ENCODE data around the gene BFSP1. TPM values are rescaled to one million over a fixed set of nuclear protein-coding genes. Genes with fewer than 3 reads are reported as not detected.

Gene BFSP1
- total and polyA plus RNA-seq, 2 donors = 2.0 to 3.3 TPM

GRCh38 chr20:17504066-17504897 lies 26.9 kb downstream of the BFSP1 start:
- Histone ChIP-seq H3K27ac (ENCODE audit: low read depth) (no peak overlapping the region), H3K36me3 (ENCODE audit: insufficient read depth) (no peaks in the 10 kb centered on the region), H3K4me3 (ENCODE audit: low read depth, low read length) (no peak overlapping the region), H3K4me1 (ENCODE audit: insufficient read depth) (no peaks in the 10 kb centered on the region)
- no peak for DNase-seq (ENCODE audit: extremely low spot score)
- WGBS = 40% methylated on average over 23 of the region's 23 CpGs

GRCh38 chr20:17503301-17504065 lies 27.7 kb downstream of the BFSP1 start:
- DNase-seq (ENCODE audit: extremely low spot score) = no peak

GRCh38 chr20:17502105-17502504 lies 29.1 kb downstream of the BFSP1 start:
- no peak for DNase-seq (ENCODE audit: extremely low spot score)
- Histone ChIP-seq H3K36me3 (ENCODE audit: insufficient read depth) (no peaks in the 10 kb centered on the region), H3K4me3 (ENCODE audit: low read depth, low read length) (no peak overlapping the region), H3K4me1 (ENCODE audit: insufficient read depth) (no peaks in the 10 kb centered on the region), H3K27ac (ENCODE audit: low read depth) (no peak overlapping the region)
- WGBS = 91% methylated on average over 4 of the region's 4 CpGs

More at GRCh38 chr20:17503301-17504065, 27.7 kb downstream of the BFSP1 start:
- H3K4me1 ChIP-seq (ENCODE audit: insufficient read depth) = no peaks in the 10 kb centered on the region
- 79% methylated on average over 6 of the region's 6 CpGs for WGBS
- H3K4me3 ChIP-seq (ENCODE audit: low read depth, low read length) = no peak overlapping the region
- no peak overlapping the region for H3K27ac ChIP-seq (ENCODE audit: low read depth)
- no peaks in the 10 kb centered on the region for H3K36me3 ChIP-seq (ENCODE audit: insufficient read depth)

- DNase-seq (ENCODE audit: extremely low spot score) = no peak
- Histone ChIP-seq H3K4me3 (ENCODE audit: low read depth, low read length) (no peak overlapping the region), H3K27ac (ENCODE audit: low read depth) (no peak overlapping the region), H3K4me1 (ENCODE audit: insufficient read depth) (no peaks in the 10 kb centered on the region), H3K36me3 (ENCODE audit: insufficient read depth) (no peaks in the 10 kb centered on the region)
- 89% methylated on average over 9 of the region's 9 CpGs for WGBS
Observed at GRCh38 chr20:17501701-17502100, 29.5 kb downstream of the BFSP1 start.

GRCh38 chr20:17500826-17501225 lies 30.4 kb downstream of the BFSP1 start:
- no peak overlapping the region for H3K27ac ChIP-seq (ENCODE audit: low read depth)
- DNase-seq (ENCODE audit: extremely low spot score) = no peak
- 90% methylated on average over 7 of the region's 7 CpGs for WGBS
- H3K4me1 ChIP-seq (ENCODE audit: insufficient read depth) = no peaks in the 10 kb centered on the region
- no peaks in the 10 kb centered on the region for H3K36me3 ChIP-seq (ENCODE audit: insufficient read depth)
- no peak overlapping the region for H3K4me3 ChIP-seq (ENCODE audit: low read depth, low read length)

GRCh38 chr20:17500271-17500670 lies 30.9 kb downstream of the BFSP1 start:
- DNase-seq (ENCODE audit: extremely low spot score) = no peak
- Histone ChIP-seq H3K4me3 (ENCODE audit: low read depth, low read length) (no peak overlapping the region), H3K27ac (ENCODE audit: low read depth) (no peak overlapping the region), H3K4me1 (ENCODE audit: insufficient read depth) (no peaks in the 10 kb centered on the region), H3K36me3 (ENCODE audit: insufficient read depth) (no peaks in the 10 kb centered on the region)
- 92% methylated on average over 10 of the region's 10 CpGs for WGBS

GRCh38 chr20:17499041-17499440 lies 32.1 kb downstream of the BFSP1 start:
- Histone ChIP-seq H3K27ac (ENCODE audit: low read depth) (no peak overlapping the region), H3K4me3 (ENCODE audit: low read depth, low read length) (no peak overlapping the region), H3K4me1 (ENCODE audit: insufficient read depth) (no peaks in the 10 kb centered on the region), H3K36me3 (ENCODE audit: insufficient read depth) (no peaks in the 10 kb centered on the region)
- DNase-seq (ENCODE audit: extremely low spot score) = no peak
- 83% methylated on average over 5 of the region's 5 CpGs for WGBS

- 89% methylated on average over 13 of the region's 13 CpGs for WGBS
- no peaks in the 10 kb centered on the region for H3K4me1 ChIP-seq (ENCODE audit: insufficient read depth)
- no peaks in the 10 kb centered on the region for H3K36me3 ChIP-seq (ENCODE audit: insufficient read depth)
- DNase-seq (ENCODE audit: extremely low spot score) = no peak
- H3K27ac ChIP-seq (ENCODE audit: low read depth) = no peak overlapping the region
- no peak overlapping the region for H3K4me3 ChIP-seq (ENCODE audit: low read depth, low read length)
Observed at GRCh38 chr20:17498641-17499040, 32.5 kb downstream of the BFSP1 start.

- Histone ChIP-seq H3K4me3 (ENCODE audit: low read depth, low read length) (no peak overlapping the region), H3K36me3 (ENCODE audit: insufficient read depth) (no peaks in the 10 kb centered on the region), H3K27ac (ENCODE audit: low read depth) (no peak overlapping the region), H3K4me1 (ENCODE audit: insufficient read depth) (no peaks in the 10 kb centered on the region)
- no peak for DNase-seq (ENCODE audit: extremely low spot score)
- 39% methylated on average over 11 of the region's 11 CpGs for WGBS
Observed at GRCh38 chr20:17497821-17498580, 33.2 kb downstream of the BFSP1 start.

GRCh38 chr20:17495826-17496225 lies 35.4 kb downstream of the BFSP1 start:
- no peak for DNase-seq (ENCODE audit: extremely low spot score)
- H3K4me1 ChIP-seq (ENCODE audit: insufficient read depth) = no peaks in the 10 kb centered on the region
- no peaks in the 10 kb centered on the region for H3K36me3 ChIP-seq (ENCODE audit: insufficient read depth)
- no peak overlapping the region for H3K4me3 ChIP-seq (ENCODE audit: low read depth, low read length)
- 88% methylated on average over 9 of the region's 9 CpGs for WGBS
- H3K27ac ChIP-seq (ENCODE audit: low read depth) = no peak overlapping the region

GRCh38 chr20:17494201-17494600 lies 37.0 kb downstream of the BFSP1 start:
- Histone ChIP-seq H3K4me1 (ENCODE audit: insufficient read depth) (no peaks in the 10 kb centered on the region), H3K36me3 (ENCODE audit: insufficient read depth) (no peaks in the 10 kb centered on the region), H3K27ac (ENCODE audit: low read depth) (no peak overlapping the region), H3K4me3 (ENCODE audit: low read depth, low read length) (no peak overlapping the region)
- 97% methylated on average over 7 of the region's 7 CpGs for WGBS
- no peak for DNase-seq (ENCODE audit: extremely low spot score)

- 78% methylated on average over 2 of the region's 2 CpGs for WGBS
- Histone ChIP-seq H3K4me1 (ENCODE audit: insufficient read depth) (no peaks in the 10 kb centered on the region), H3K27ac (ENCODE audit: low read depth) (no peak overlapping the region), H3K4me3 (ENCODE audit: low read depth, low read length) (no peak overlapping the region), H3K36me3 (ENCODE audit: insufficient read depth) (no peaks in the 10 kb centered on the region)
- no peak for DNase-seq (ENCODE audit: extremely low spot score)
Observed at GRCh38 chr20:17493173-17493572, 38.0 kb downstream of the BFSP1 start.

GRCh38 chr20:17491488-17491887 lies 39.7 kb downstream of the BFSP1 start:
- Histone ChIP-seq H3K4me1 (ENCODE audit: insufficient read depth) (no peaks in the 10 kb centered on the region), H3K4me3 (ENCODE audit: low read depth, low read length) (no peak overlapping the region), H3K36me3 (ENCODE audit: insufficient read depth) (no peaks in the 10 kb centered on the region), H3K27ac (ENCODE audit: low read depth) (no peak overlapping the region)
- WGBS = 93% methylated on average over 4 of the region's 4 CpGs
- DNase-seq (ENCODE audit: extremely low spot score) = no peak
